ENCODE results near the gene UCK2. TPM values are rescaled to one million over a fixed set of nuclear protein-coding genes. Genes with fewer than 3 reads are reported as not detected.

Gene UCK2
- total RNA-seq, 4 donors from 2014 or later, result 37.6 to 63.1 (median 50.8) TPM

GRCh38 chr1:165907256-165907857 lies 79.9 kb downstream of the UCK2 start:
- H3K27me3 ChIP-seq, result no peaks in the 10 kb centered on the region
- H3K4me3 ChIP-seq, result no peak overlapping the region
- intact Hi-C loops (cut with DNase I), result no loop called here
- H3K27ac ChIP-seq, result no peak overlapping the region
- DNase-seq, result no peak
- no peak for TF ChIP-seq POLR2A (IDR thresholded peaks at IDR 0.05)
- TF ChIP-seq CTCF (IDR thresholded peaks at IDR 0.05), result no peak
- H3K4me1 ChIP-seq, result peaks cover 10 to 46% (median 33%) of the 10 kb centered on the region in 3 donors
- peaks cover 6 to 61% (median 26%) of the 10 kb centered on the region in 3 donors for H3K36me3 ChIP-seq
- no peaks in the 10 kb centered on the region for H3K9me3 ChIP-seq
- 81 to 82% methylated on average over 6 to 11 of the region's 13 CpGs for WGBS, 2 donors

- intact Hi-C loops (cut with DNase I), result loop anchor here (5.0 kb wide), 2 partner anchors 84 to 309 kb away; partner anchors contain the start of gene UCK2
- H3K4me3 ChIP-seq, result no peak overlapping the region
- H3K27me3 ChIP-seq, result no peaks in the 10 kb centered on the region
- peaks cover 0 to 48% (median 22%) of the 10 kb centered on the region in 3 donors for H3K4me1 ChIP-seq
- peak overlapping the region; percentile 3 to 56 (median 34) for H3K27ac ChIP-seq
- H3K9me3 ChIP-seq, result no peaks in the 10 kb centered on the region
- DNase-seq, result no peak
- peaks cover 6 to 50% (median 22%) of the 10 kb centered on the region in 3 donors for H3K36me3 ChIP-seq
- WGBS, 2 donors, result 35 to 72% methylated on average over 3 to 6 of the region's 14 CpGs
- TF ChIP-seq CTCF (IDR thresholded peaks at IDR 0.05), result no peak
- no peak for TF ChIP-seq POLR2A (IDR thresholded peaks at IDR 0.05)
Observed at GRCh38 chr1:165910764-165911421, 83.5 kb downstream of the UCK2 start.

GRCh38 chr1:165911609-165912281 lies 84.3 kb downstream of the UCK2 start:
- Histone ChIP-seq H3K9me3 (no peaks in the 10 kb centered on the region), H3K27me3 (no peaks in the 10 kb centered on the region), H3K36me3 (peaks cover 6 to 41% (median 16%) of the 10 kb centered on the region in 3 donors), H3K27ac (peak overlapping the region; percentile 26 to 56 (median 37)), H3K4me1 (peaks cover 0 to 51% (median 22%) of the 10 kb centered on the region in 3 donors), H3K4me3 (no peak overlapping the region)
- WGBS, 2 donors, result 74 to 96% methylated on average over 3 to 6 of the region's 7 CpGs
- DNase-seq, result no peak
- TF ChIP-seq POLR2A (IDR thresholded peaks at IDR 0.05) (no peak), CTCF (IDR thresholded peaks at IDR 0.05) (no peak)
- intact Hi-C loops (cut with DNase I), result loop anchor here (5.0 kb wide), 2 partner anchors 84 to 309 kb away; partner anchors contain the start of gene UCK2

GRCh38 chr1:165912638-165913037 lies 85.2 kb downstream of the UCK2 start:
- Histone ChIP-seq H3K27ac (no peak overlapping the region), H3K4me3 (no peak overlapping the region), H3K4me1 (peaks cover 0 to 51% (median 22%) of the 10 kb centered on the region in 3 donors), H3K27me3 (no peaks in the 10 kb centered on the region), H3K36me3 (peaks cover 6 to 32% (median 12%) of the 10 kb centered on the region in 3 donors), H3K9me3 (no peaks in the 10 kb centered on the region)
- TF ChIP-seq CTCF (IDR thresholded peaks at IDR 0.05) (peak in 2 of 6 experiments; percentile 19 to 30), POLR2A (IDR thresholded peaks at IDR 0.05) (no peak)
- intact Hi-C loops (cut with DNase I), result loop anchor here (5.0 kb wide), 2 partner anchors 85 to 310 kb away; partner anchors contain the start of gene UCK2
- DNase-seq, result no peak
- WGBS, 2 donors, result 64 to 75% methylated on average over 6 of the region's 6 CpGs
